Measurements from ENCODE around the gene ITPR2.
"Not testable (repeated sequence)": the region's sequence is repeated elsewhere in the genome, so short reads cannot be mapped to it uniquely, and the experiment has no call there.

Gene ITPR2

DNA sequence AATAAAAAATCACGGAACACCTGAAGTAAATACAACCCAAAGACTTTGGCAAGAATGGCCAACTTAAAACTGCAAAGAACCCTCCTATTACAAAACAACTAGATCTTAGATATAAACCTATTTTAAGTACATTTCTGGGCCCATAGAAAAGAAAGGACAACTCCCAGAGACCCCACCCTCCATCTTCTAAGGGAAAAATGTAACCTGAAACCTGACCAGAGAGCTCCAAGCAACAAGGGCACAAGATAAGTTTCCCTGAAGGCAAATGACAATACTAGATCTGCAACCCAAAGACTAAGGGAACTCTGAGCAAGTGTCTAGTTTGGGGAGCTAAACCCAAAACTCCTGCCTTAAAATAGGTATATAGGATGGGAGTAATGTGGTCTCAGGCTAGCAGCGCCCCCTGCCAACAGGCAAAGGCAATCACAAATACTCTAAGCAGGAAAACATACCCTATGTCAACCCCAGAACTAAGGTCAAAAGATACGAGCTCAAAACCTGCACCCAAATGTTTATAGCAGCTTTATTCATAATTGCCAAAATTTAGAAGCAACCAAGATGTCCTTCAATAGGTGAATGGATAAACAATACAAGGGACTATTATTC is 218.9 kb downstream of the ITPR2 start:
- peak; percentile 5 for DNase-seq

- DNase-seq = no peak
These were observed 220.8 kb downstream of the ITPR2 start for GRCh38 chr12:26612203-26612602.

- DNase-seq = no peak
These were observed 221.4 kb downstream of the ITPR2 start for GRCh38 chr12:26611598-26611997.

- DNase-seq = no peak
These were observed 222.2 kb downstream of the ITPR2 start for GRCh38 chr12:26610774-26611173.

- no peak for DNase-seq
These were observed 223.0 kb downstream of the ITPR2 start for GRCh38 chr12:26609986-26610385.

GRCh38 chr12:26608706-26609105 is 224.3 kb downstream of the ITPR2 start:
- no peak for DNase-seq

DNA sequence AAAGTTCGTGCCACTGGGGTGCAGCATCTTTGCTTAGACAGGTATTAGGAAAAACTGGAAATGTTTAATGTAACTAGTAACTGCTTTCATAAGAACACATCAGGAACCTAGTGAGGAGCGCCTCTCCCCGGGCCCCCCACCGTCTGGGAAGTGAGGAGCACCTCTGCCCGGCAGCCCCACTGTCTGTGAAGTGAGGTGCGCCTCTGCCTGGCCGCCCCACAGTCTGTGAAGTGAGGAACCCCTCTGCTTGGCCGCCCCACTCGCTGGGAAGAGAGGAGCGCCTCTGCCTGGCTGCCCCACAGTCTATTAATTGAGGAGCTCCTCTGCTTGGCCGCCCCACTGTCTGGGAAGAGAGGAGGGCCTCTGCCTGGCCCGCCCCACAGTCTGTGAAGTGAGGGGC is 224.7 kb downstream of the ITPR2 start:
- no peak for DNase-seq

DNA sequence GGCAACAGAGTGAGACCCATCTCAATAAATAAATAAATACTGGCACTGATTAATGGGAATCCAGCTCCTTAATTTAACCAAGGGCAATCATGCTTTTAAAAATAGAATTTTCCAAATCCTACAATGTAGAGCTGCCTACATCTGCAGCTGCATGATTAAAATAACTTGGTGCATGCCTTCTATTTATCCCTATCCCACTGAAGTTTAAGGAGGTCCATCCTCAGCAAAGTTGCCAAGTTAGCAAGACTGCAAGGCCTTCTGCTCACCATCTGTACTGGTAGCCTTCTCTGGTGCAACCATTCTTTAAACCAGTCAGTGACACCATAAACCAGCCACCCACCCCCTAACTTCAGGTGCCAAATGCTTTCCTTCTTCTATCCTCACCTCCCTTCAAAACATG is 226.1 kb downstream of the ITPR2 start:
- DNase-seq = no peak

- DNase-seq = not testable (repeated sequence)
These were observed 228.2 kb downstream of the ITPR2 start for GRCh38 chr12:26604813-26605212.

GRCh38 chr12:26599096-26599695 is 233.8 kb downstream of the ITPR2 start:
- DNase-seq = no peak

DNA sequence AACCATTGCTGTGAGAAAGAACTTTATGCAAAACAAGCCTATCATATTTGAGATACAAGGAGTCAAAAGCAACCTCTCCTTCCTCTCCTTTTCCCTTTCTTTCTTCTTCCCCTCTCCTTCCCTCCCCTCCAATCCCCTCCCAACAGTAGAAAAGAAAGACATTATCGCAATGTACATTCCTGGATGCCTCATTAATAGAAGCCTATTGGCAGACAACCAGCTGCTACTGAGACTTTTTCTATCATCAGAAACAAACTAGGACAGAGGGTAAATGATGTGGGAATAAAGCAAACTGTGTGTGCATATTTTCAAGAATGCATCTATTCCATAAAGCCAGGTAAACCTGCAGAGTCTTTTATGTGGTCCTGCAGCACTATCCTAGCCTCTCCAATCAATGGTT is 237.2 kb downstream of the ITPR2 start:
- no peak for DNase-seq

DNA sequence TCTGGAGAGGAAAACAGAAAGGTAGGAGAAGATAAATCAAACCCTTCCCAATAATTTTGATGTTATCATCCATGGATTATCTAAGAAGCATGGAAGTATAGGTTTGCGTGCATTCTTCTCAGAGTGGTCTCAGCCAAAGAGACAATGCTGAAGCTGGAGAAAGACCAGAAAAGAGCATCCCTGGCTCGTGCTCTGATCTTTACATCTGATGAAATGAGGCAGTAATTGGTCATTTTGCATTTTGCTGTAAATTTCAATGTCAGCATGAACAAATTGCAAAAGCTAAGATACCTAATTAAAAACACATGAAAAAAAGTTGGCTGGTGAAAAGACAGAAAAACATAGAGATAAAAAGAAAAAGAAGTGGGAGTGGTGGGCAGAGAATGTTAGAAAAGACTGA is 252.4 kb downstream of the ITPR2 start:
- no peak for DNase-seq

DNA sequence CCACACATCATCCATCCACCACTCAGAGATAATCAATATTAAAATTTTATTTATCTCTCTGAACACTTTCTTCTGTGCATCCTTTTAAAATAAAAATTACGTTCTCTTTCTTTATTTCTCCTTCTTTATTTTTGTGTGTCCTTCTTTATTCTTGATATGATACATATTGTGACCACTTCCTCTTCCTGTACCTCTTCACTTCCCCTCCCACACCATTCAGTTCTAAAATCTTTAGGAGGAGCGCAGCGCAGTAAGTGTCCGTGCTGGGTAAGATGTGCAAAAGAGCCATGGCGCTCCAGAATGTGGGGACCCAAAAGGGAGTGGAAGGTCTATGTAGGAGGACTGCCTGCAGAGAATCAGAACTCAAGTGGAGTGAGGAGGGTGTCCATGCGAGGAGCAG is 256.7 kb downstream of the ITPR2 start:
- DNase-seq = no peak

- no peak for DNase-seq
These were observed 259.6 kb downstream of the ITPR2 start for GRCh38 chr12:26573225-26573909.

- DNase-seq = no peak
These were observed 260.9 kb downstream of the ITPR2 start for GRCh38 chr12:26572137-26572536.

DNA sequence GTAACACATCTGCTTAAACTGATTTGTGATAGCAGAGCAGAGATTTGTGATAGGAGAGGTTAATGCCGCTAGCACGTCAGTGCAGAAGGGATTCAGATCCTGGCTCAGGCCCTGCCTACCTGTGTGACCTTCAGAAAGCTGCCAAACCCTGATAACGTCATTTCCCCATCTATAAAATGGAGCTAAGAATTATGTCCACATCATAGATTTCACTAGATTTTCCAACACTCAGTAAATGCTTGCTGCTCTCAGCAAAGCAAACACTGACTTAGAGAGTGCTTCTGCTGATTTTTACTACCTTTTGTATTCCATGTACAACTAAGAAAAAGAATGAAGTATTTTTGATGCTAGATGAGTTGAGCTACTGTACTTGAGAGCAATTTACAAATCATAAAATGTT is 261.4 kb downstream of the ITPR2 start:
- DNase-seq = no peak

DNA sequence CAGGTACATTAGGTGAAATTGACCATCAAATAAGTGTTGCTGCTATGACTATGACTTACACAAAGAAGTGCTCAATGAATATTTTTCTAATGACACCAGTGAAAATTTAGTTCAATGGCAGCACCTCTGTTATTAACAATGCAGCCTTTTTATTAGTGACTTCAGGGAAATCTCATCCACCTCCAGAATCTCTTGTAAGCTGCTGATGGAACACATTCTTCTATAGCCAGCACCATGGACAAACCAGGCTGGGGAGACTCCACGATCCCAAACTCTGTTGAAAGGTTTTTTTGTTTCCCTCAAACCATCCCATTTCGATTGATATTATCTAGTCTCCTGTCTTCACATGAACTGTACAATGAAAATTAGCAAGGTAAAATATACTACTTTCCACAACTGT is 265.9 kb downstream of the ITPR2 start:
- DNase-seq = no peak

- no peak for DNase-seq
These were observed 266.3 kb downstream of the ITPR2 start for GRCh38 chr12:26566675-26567074.

DNA sequence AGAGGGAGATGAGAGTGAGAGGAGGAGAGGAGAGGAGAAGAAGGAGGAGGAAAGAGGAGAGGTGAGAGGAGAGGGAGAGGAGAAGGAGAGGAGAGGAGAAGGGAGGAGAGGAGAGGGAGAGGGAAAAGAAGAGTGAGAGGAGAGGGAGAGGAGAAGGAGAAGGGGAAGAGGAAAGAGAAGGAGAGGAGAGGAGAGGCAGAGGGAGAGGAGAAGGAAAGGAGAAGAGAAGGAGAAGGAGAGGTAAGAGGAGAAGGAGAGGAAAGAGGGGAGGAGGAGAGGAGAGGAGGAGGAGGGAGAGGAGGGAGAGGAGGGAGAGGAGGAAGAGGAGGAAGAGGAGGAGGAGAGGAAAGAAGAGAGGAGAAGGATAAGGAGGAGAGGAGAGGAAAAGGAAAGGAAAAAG is 266.8 kb downstream of the ITPR2 start:
- DNase-seq = no peak

GRCh38 chr12:26564391-26564790 is 268.6 kb downstream of the ITPR2 start:
- DNase-seq = no peak

DNA sequence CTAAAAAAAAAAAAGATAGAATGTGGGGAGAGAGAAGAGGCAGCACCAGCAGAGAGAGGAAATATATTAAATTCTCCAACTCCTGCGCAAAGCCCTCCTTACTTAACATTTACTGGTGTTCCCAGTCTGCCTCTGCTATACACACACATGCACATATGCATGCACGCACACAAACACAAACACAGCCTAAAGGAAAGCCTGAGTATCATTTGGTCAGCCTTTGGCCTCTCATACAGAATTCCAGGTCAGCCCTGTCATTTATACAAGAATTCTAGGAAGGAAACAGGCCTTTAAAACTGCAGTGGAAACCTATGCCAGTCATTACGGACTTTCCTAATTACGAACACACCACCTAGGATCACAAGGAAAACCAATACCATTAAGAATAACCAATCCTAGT is 269.4 kb downstream of the ITPR2 start:
- no peak for DNase-seq

DNA sequence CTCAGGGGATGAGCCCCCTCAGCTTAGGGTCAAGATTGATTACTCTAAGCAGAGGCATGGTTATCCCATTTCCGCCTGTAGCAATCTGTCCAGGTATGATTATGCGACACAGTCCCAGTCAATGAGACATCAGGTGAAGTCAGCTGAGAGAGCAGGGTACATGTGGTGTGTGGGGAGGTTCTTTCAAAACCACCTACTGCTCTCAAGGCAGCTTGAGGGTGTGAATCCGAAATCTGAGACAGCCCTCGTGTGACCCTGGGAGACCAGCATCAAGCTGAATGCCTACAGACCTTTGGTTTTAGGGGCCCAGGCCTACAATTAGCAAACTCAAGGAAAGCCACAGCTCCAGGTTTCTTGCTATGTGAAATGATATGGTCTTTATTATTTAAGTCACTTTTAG is 275.7 kb downstream of the ITPR2 start:
- no peak for DNase-seq

DNA sequence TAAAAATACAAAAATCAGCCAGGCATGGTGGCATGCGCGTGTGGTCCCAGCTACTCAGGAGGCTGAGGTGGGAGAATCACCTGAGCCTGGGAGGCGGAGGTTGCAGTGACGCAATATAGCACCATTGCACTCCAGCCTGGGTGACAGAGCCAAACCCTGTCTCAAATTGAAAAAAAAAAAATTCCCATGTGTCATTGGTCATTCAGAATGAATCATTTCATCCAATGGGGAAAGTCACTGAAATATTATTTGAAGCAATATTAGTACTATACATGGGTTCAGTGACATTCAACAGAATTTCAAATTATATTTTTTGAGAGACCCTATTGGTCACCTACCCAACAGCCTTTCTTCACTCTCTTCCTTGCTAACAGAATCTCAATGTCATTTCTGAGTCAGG is 276.1 kb downstream of the ITPR2 start:
- DNase-seq = no peak

- no peak for DNase-seq
These were observed 277.9 kb downstream of the ITPR2 start for GRCh38 chr12:26555139-26555538.

- DNase-seq = no peak
These were observed 278.7 kb downstream of the ITPR2 start for GRCh38 chr12:26554332-26554731.

Data from CD4-positive, alpha-beta T cell treated with Interleukin-12 subunit alpha and Interleukin-12 subunit beta, for 1 hour (primary cell).